ENCODE results near the gene SMIM41. TPM values are rescaled to one million over a fixed set of nuclear protein-coding genes. Genes with fewer than 3 reads are reported as not detected.

Gene SMIM41
- total and polyA plus RNA-seq, 4 donors, result 0.03 to 0.50 (median 0.24) TPM; not detected in 1

DNA sequence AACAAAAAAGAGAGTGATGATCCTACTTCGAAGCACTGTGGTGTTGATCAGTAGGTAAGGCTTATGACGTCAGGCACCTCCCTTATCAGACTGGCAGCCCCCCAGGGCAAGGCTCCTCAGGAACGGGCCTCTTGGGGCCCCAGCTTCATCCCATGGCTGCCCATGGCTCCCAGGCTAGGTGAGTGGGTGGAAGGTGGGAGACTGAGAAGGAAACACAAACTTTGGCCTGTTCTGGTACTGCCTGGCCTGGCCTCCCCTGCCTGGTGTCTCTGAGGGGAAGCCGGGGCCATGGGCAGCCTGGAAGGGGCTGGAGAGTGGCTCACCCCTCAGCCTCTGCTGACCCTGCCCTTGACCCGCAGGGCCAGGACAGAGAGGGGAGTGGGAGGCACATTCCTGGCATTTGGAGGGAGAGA lies 73.4 kb downstream of the SMIM41 start:
- Histone ChIP-seq H3K36me3 (ENCODE audit: control insufficient read depth in 4 of 4, insufficient read depth in 3 of 4, low read depth in 1 of 4, low read length in 3 of 4) (no peaks in the 10 kb centered on the region), H3K9ac (ENCODE audit: low read depth in 1 of 2, low read length in 2 of 2) (no peak overlapping the region), H3K9me3 (ENCODE audit: control insufficient read depth in 4 of 4, low read length in 3 of 4) (no peaks in the 10 kb centered on the region), H3K27ac (ENCODE audit: low read depth in 1 of 2, low read length in 2 of 2) (no peak overlapping the region), H3K27me3 (ENCODE audit: control insufficient read depth in 4 of 4, insufficient read depth in 4 of 4, low read length in 3 of 4) (no peaks in the 10 kb centered on the region), H3K4me3 (ENCODE audit: low read depth in 1 of 3, low read length in 3 of 3) (no peak overlapping the region), H3K4me1 (ENCODE audit: control insufficient read depth in 4 of 4, insufficient read depth in 4 of 4, low read length in 3 of 4) (peaks cover 0 to 2% (median under 1%) of the 10 kb centered on the region in 4 donors)
- TF ChIP-seq, protein P1, sequence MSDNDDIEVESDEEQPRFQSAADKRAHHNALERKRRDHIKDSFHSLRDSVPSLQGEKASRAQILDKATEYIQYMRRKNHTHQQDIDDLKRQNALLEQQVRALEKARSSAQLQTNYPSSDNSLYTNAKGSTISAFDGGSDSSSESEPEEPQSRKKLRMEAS (IDR thresholded peaks at IDR 0.05), result no peak
- TF ChIP-seq, protein P2, sequence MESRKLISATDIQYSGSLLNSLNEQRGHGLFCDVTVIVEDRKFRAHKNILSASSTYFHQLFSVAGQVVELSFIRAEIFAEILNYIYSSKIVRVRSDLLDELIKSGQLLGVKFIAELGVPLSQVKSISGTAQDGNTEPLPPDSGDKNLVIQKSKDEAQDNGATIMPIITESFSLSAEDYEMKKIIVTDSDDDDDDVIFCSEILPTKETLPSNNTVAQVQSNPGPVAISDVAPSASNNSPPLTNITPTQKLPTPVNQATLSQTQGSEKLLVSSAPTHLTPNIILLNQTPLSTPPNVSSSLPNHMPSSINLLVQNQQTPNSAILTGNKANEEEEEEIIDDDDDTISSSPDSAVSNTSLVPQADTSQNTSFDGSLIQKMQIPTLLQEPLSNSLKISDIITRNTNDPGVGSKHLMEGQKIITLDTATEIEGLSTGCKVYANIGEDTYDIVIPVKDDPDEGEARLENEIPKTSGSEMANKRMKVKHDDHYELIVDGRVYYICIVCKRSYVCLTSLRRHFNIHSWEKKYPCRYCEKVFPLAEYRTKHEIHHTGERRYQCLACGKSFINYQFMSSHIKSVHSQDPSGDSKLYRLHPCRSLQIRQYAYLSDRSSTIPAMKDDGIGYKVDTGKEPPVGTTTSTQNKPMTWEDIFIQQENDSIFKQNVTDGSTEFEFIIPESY (IDR thresholded peaks at IDR 0.05), result no peak
- no peak for TF ChIP-seq NR2F2 (IDR thresholded peaks at IDR 0.05)
- TF ChIP-seq RAD21 (IDR thresholded peaks at IDR 0.05), result no peak
- no peak for TF ChIP-seq CTCF (IDR thresholded peaks at IDR 0.05; ENCODE audit: low read depth, low read length, missing input control)
- TF ChIP-seq ATF3 (IDR thresholded peaks at IDR 0.05), result no peak
- TF ChIP-seq HNF4G (IDR thresholded peaks at IDR 0.05), result no peak
- no peak for TF ChIP-seq HNF4A (conservative IDR thresholded peaks at IDR 0.05)
- no peak for TF ChIP-seq YY1 (IDR thresholded peaks at IDR 0.05)
- TF ChIP-seq TAF1 (conservative IDR thresholded peaks at IDR 0.05), result no peak
- TF ChIP-seq FOXA2 (IDR thresholded peaks at IDR 0.05), result no peak
- no peak for TF ChIP-seq REST (IDR thresholded peaks at IDR 0.05)
- no peak for TF ChIP-seq RXRA (IDR thresholded peaks at IDR 0.05)
- no peak for TF ChIP-seq FOXA1 (IDR thresholded peaks at IDR 0.05)
- no peak for TF ChIP-seq JUND (IDR thresholded peaks at IDR 0.05)
- no peak for TF ChIP-seq GABPA (IDR thresholded peaks at IDR 0.05 in 1 of 2, conservative IDR thresholded peaks at IDR 0.05 in 1 of 2)
- no peak for TF ChIP-seq EGR1 (IDR thresholded peaks at IDR 0.05; ENCODE audit: low read depth in 2 of 2)
- TF ChIP-seq SP1 (IDR thresholded peaks at IDR 0.05), result no peak
- no peak for DNase-seq (ENCODE audit: low spot score)
- WGBS, result 89% methylated on average over 5 of the region's 5 CpGs
